KG1 (cell line): ENCODE measurements around the gene TMEM219.

ENCODE experiments used
- DNase-seq: peaks from one replicate; lab custom pipeline; 2025; lab: John Stamatoyannopoulos, UW

TMEM219 gene

GRCh38 chr16:29982560-29983419, 20.9 kb downstream of the TMEM219 start:
- DNase-seq = no peak

- no peak for DNase-seq
Observed at GRCh38 chr16:29983420-29984136, 21.7 kb downstream of the TMEM219 start.

GRCh38 chr16:29984137-29984763, 22.4 kb downstream of the TMEM219 start:
- no peak for DNase-seq

DNA sequence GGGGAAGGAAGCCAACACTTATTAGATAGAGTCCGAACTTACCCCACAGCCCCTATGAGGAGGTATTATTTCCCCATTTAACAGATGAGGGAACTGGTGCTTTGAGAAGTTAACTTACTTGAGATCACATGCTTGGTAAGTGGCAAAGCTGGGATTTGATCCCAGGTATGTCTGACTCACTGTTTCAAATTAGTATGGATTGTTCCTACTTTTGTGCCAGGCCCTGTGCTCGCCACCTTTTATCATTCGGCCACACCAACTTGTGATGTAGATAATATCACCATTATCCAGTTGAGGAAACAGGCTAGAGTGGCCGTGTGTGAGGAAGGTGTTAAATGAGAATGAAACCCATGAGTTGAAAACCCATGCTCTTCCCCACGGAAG, 22.9 kb downstream of the TMEM219 start:
- DNase-seq = no peak

- DNase-seq = no peak
Observed at GRCh38 chr16:29985271-29985811, 23.5 kb downstream of the TMEM219 start.

GRCh38 chr16:29986231-29986630, 24.4 kb downstream of the TMEM219 start:
- no peak for DNase-seq

DNA sequence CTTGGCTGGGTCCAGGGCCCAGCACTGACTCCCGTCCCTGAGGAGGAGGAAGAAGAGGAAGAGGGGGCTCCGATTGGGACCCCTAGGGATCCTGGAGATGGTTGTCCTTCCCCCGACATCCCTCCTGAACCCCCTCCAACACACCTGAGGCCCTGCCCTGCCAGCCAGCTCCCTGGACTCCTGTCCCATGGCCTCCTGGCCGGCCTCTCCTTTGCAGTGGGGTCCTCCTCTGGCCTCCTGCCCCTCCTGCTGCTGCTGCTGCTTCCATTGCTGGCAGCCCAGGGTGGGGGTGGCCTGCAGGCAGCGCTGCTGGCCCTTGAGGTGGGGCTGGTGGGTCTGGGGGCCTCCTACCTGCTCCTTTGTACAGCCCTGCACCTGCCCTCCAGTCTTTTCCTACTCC, 25.1 kb downstream of the TMEM219 start:
- DNase-seq = no peak

- DNase-seq = no peak
Observed at GRCh38 chr16:29987371-29988085, 25.6 kb downstream of the TMEM219 start.

DNA sequence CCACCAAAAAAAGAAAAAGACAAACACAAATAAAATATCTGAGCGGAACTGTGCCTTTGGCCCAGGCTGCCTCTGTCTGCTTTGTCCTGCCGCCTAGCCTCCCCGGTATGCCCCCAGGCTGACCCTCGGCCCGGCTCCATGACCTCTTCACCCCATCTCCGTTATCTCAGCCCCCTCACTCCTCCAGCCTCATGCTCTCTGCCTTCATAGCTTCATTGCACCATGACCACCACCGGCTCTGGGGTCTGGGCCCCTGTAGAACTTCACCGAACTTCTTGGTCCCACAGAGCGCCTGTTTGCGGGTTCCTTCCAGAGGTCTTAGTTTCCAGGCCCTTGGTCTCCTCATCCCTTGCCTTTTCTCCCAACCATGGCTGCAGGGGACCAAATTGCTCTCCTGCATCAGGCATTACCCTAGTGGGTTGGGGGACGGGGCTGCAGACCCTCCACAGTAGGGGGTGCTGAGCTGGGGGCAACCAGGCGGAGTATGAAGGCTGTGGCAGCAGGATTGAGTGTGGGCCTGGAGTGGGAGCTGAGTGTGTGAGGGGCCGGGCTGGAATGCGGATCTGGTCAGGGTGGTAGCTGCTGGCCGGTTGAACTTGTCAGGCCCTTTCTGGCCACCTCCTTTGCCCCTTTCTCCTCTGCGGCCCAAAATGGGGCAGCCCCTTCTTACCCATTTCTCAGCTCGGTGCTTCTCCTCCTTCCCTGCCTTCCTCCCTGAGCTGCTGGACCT, 26.6 kb downstream of the TMEM219 start:
- no peak for DNase-seq

- DNase-seq = no peak
Observed at GRCh38 chr16:29989111-29989858, 27.4 kb downstream of the TMEM219 start.

DNA sequence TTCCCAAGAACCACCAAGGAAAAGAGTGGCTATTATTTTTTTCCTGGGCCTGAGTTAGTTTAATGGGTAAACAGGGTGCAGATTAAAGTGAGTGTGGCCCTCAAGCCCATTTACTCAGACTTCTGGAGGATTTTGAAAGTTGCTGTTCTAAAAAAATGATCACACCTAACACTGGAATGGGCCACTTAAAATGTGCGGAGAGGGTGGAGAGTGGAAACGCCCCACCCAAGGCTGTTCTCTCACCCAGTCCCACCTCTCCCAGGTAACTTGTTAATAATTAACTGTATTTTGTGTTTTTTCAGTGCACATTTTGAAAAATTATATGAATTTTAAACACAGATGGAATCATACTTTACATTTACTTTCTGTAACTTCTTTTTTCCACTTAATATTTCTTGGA, 28.2 kb downstream of the TMEM219 start:
- no peak for DNase-seq

DNA sequence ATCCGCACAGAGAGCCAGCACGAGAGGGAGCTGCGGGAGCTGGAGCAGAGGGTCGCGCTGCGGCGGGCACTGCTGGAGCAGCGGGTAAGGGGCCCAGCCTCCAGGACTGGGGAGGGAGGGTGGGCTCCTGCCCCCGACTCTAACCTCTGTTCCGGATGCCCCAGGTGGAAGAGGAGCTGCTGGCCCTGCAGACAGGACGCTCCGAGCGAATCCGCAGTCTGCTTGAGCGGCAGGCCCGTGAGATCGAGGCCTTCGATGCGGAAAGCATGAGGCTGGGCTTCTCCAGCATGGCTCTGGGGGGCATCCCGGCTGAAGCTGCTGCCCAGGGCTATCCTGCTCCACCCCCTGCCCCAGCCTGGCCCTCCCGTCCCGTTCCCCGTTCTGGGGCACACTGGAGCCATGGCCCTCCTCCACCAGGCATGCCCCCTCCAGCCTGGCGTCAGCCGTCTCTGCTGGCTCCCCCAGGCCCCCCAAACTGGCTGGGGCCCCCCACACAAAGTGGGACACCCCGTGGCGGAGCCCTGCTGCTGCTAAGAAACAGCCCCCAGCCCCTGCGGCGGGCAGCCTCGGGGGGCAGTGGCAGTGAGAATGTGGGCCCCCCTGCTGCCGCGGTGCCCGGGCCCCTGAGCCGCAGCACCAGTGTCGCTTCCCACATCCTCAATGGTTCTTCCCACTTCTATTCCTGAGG, 29.1 kb downstream of the TMEM219 start:
- no peak for DNase-seq

GRCh38 chr16:29991571-29991904, 29.7 kb downstream of the TMEM219 start:
- no peak for DNase-seq

DNA sequence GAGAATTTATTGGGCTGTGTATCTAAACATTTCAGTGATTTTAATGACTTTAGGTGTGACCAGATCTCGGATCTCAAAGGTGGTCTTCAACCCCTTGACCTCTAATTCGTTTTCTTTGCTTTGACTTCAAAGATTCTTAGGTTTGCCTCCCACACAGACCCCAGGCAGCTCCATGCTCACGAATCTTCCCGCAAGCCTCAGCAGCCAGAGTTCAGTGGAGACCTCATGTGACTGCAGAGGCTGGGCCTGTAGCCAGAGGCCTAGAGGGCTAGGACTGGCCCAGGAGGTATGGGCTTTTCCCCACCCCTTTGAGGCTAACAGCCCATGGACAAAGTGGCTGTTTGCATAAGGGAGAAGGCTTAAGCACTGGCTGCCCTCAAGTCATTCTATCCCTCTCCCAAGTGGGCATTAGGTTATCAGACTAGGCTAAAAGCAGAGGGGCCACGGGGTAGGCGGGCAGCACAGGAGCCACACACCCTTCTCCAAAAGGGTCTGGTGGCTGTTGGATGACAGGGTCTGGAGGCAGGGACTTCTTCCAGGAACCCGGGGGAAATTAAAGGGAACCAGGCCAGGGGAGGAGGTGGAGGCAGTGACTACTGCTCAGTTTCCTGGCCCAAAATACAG, 30.6 kb downstream of the TMEM219 start:
- no peak for DNase-seq

DNA sequence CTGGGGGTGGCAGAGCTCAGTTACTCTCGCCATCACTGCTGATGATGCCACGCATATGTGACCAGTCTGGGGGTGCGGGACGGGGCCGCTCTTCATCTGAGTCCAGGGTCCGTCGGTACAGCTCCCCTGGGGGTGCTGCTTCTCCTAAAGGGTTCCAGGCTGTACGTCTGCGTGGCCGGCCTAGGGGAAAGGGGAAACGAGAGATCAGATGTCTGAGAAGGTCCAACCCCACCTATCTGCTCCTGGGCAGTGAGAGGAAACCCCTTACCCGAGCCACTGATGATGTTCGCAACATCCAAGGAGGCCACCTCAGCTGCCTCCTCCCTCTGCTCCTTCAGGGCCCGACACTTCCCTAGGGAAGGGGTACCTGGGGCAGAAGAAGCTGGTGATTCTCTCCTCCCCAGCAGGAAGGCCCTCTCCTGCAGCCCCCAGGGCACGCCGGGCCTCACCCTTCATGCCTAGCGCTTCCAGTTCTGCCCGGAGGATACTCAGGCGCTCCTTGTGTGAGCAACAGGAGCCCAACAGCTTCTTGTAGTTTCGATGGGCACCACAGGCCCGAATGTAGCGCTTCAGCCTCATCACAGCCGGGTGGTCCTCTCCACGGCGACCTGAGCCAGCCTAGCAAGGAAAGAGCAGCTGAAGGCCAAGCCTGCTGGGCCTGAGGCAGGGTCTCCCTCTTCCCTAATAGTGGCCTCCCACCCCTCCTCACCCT, 31.5 kb downstream of the TMEM219 start:
- no peak for DNase-seq

- DNase-seq = no peak
Observed at GRCh38 chr16:29993903-29994599, 32.2 kb downstream of the TMEM219 start.

DNA sequence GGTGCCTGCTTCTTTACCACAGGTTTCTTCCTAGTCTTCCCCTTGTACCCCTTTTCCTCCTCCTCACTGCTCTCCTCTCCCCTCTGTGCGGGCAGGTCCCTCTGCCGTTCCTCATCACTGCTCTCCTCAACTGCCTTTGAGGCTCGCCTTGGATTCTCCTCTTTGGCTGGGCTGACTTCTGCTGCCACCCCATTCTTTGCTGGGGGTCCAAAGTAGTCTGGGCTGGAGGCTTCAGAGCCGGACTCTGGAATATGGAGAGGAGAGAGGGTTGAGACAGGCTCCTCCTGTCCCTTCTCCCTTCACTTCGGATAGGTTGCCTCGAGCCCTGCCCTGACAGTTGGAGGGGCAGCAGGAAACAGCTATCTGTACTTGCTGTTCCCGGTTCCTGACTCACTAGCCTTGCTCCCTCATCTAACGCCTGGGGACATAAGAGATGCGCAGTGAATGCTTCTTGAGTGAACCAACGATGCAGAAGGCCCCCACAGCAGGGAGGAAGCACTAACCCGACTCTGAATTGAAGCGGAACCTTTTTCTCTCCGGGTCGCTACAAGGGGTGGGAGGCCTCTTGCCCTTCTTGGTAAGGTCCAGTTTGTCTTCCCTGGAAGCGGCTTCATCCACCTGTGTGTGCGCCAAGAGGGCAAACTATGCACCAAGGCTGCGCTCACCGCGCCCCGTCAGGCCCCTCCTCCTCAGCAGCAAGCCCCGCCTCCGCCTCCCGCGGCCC, 32.9 kb downstream of the TMEM219 start:
- peak; percentile 29 for DNase-seq
